GM12878 (cell line): ENCODE measurements around the gene LRIT2.

ENCODE experiments used
- ASH2L ChIP-seq: fragments of 300-600, 200-600 bp; sonication (generic); IDR thresholded peaks from 2 replicates; pipeline ENCODE4 v1.6.1; 2017; ENCODE audit warnings: low read depth, mild to moderate bottlenecking, borderline replicate concordance
- CEBPB ChIP-seq, 2 experiments: fragments of 150-350 bp in 1 of 2; IDR thresholded peaks; 2 replicates each; pipeline ENCODE4 v1.6.1; 2012 to 2014; ENCODE audit warnings: low read depth in 2 of 2, low read length in 2 of 2, borderline replicate concordance in 1 of 2, inconsistent platforms in 1 of 2
- CHD4 ChIP-seq: fragments of 200-600 bp; sonication (generic); IDR thresholded peaks from 2 replicates; pipeline ENCODE4 v1.6.1; 2016; ENCODE audit warnings: mild to moderate bottlenecking
- CTCF ChIP-seq, 3 experiments: IDR thresholded peaks in 2 of 3; conservative IDR thresholded peaks in 1 of 3; 2 replicates each; pipeline ENCODE4 v1.5.1; 2011; ENCODE audit warnings: low read depth in 3 of 3, low read length in 3 of 3, mild to moderate bottlenecking in 3 of 3, control low read depth in 2 of 3, moderate library complexity in 2 of 3, inconsistent platforms in 1 of 3, mixed read lengths in 1 of 3; ENCODE audit not compliant: control insufficient read depth in 2 of 3, insufficient read depth in 1 of 3; ENCODE audit errors: extremely low read depth in 1 of 3
- EZH2 ChIP-seq: IDR thresholded peaks from 2 replicates; pipeline ENCODE4 v1.6.1; 2012; ENCODE audit warnings: low read depth, mild to moderate bottlenecking, control low read depth, inconsistent platforms, low read length, borderline replicate concordance; ENCODE audit not compliant: control insufficient read depth
- GABPA ChIP-seq: IDR thresholded peaks from 2 replicates; pipeline ENCODE4 v1.6.1; 2014; ENCODE audit warnings: antibody characterized with exemption, low read depth, mild to moderate bottlenecking, inconsistent platforms
- HCFC1 ChIP-seq: fragments of 150-350 bp; IDR thresholded peaks from 2 replicates; pipeline ENCODE4 v1.6.1; 2014; ENCODE audit warnings: low read length
- LARP7 ChIP-seq: fragments of 450-650 bp; IDR thresholded peaks from 2 replicates; pipeline ENCODE4 v1.6.1; 2017; ENCODE audit warnings: mild to moderate bottlenecking
- MAX ChIP-seq: IDR thresholded peaks from 2 replicates; pipeline ENCODE4 v1.6.1; 2012; ENCODE audit warnings: low read depth, low read length, improper control_type of control experiment
- SIN3A ChIP-seq: IDR thresholded peaks from 2 replicates; pipeline ENCODE4 v1.6.1; 2012; ENCODE audit warnings: low read depth, low read length, improper control_type of control experiment
- SMC3 ChIP-seq: IDR thresholded peaks from 2 replicates; pipeline ENCODE4 v1.6.1; 2011; ENCODE audit warnings: low read length, improper control_type of control experiment, borderline replicate concordance
- TF ChIP-seq, protein P1 (sequence below): IDR thresholded peaks from 2 replicates; pipeline ENCODE4 v1.6.1; 2012; ENCODE audit warnings: mild to moderate bottlenecking, low read depth, low read length

GRCh38 chr10:84195044-84195830 is 30.1 kb downstream of the LRIT2 start:
- no peak for TF ChIP-seq LARP7
- no peak for TF ChIP-seq SIN3A
- no peak for TF ChIP-seq CTCF (IDR thresholded peaks at IDR 0.05 in 2 of 3, conservative IDR thresholded peaks at IDR 0.05 in 1 of 3; ENCODE audit: control insufficient read depth in 2 of 3, extremely low read depth in 1 of 3, insufficient read depth in 1 of 3, low read depth in 3 of 3, low read length in 3 of 3)
- TF ChIP-seq EZH2, result no peak
- no peak for TF ChIP-seq CHD4
- no peak for TF ChIP-seq SMC3
- TF ChIP-seq MAX, result no peak
- no peak for TF ChIP-seq GABPA
- no peak for TF ChIP-seq CEBPB (IDR thresholded peaks at IDR 0.05; ENCODE audit: borderline replicate concordance in 1 of 2, low read depth in 2 of 2, low read length in 2 of 2)
- TF ChIP-seq HCFC1, result no peak
- no peak for TF ChIP-seq ASH2L
- TF ChIP-seq, protein P1, sequence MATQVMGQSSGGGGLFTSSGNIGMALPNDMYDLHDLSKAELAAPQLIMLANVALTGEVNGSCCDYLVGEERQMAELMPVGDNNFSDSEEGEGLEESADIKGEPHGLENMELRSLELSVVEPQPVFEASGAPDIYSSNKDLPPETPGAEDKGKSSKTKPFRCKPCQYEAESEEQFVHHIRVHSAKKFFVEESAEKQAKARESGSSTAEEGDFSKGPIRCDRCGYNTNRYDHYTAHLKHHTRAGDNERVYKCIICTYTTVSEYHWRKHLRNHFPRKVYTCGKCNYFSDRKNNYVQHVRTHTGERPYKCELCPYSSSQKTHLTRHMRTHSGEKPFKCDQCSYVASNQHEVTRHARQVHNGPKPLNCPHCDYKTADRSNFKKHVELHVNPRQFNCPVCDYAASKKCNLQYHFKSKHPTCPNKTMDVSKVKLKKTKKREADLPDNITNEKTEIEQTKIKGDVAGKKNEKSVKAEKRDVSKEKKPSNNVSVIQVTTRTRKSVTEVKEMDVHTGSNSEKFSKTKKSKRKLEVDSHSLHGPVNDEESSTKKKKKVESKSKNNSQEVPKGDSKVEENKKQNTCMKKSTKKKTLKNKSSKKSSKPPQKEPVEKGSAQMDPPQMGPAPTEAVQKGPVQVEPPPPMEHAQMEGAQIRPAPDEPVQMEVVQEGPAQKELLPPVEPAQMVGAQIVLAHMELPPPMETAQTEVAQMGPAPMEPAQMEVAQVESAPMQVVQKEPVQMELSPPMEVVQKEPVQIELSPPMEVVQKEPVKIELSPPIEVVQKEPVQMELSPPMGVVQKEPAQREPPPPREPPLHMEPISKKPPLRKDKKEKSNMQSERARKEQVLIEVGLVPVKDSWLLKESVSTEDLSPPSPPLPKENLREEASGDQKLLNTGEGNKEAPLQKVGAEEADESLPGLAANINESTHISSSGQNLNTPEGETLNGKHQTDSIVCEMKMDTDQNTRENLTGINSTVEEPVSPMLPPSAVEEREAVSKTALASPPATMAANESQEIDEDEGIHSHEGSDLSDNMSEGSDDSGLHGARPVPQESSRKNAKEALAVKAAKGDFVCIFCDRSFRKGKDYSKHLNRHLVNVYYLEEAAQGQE, result no peak
